Thymus (tissue), 11 donors: ENCODE data around the gene NFE2L3. TPM values are rescaled to one million over a fixed set of nuclear protein-coding genes. Genes with fewer than 3 reads are reported as not detected.
"Not testable (repeated sequence)": the region's sequence is repeated elsewhere in the genome, so short reads cannot be mapped to it uniquely, and the experiment has no call there.

Source experiments
- DNase-seq, 9 donors: peaks; one replicate each; pipeline ENCODE4 v3.0.0-alpha.2; 2013; ENCODE audit warnings: low spot score in 9 of 9, low read depth in 6 of 9, missing footprints in 1 of 9
- H3K27ac ChIP-seq, 2 donors: one replicate each; pipeline ENCODE4 v1.5.1; 2013; ENCODE audit warnings: control low read depth in 1 of 2, low read depth in 1 of 2, low read length in 1 of 2, mild to moderate bottlenecking in 1 of 2, moderate library complexity in 1 of 2
- H3K27me3 ChIP-seq, 2 donors: one replicate each; pipeline ENCODE4 v1.5.1; 2013; ENCODE audit warnings: low read length in 1 of 2; ENCODE audit not compliant: control insufficient read depth in 2 of 2, insufficient read depth in 1 of 2
- H3K36me3 ChIP-seq, 2 donors: one replicate each; pipeline ENCODE4 v1.5.1; 2013; ENCODE audit warnings: low read length in 1 of 2, mild to moderate bottlenecking in 1 of 2, moderate library complexity in 1 of 2; ENCODE audit not compliant: control insufficient read depth in 2 of 2, insufficient read depth in 2 of 2
- H3K4me1 ChIP-seq, 2 donors: one replicate each; pipeline ENCODE4 v1.5.1; 2013; ENCODE audit warnings: low read length in 2 of 2; ENCODE audit not compliant: control insufficient read depth in 2 of 2, insufficient read depth in 2 of 2
- H3K4me3 ChIP-seq, 2 donors: one replicate each; pipeline ENCODE4 v1.5.1; 2013; ENCODE audit warnings: low read length in 2 of 2, control low read depth in 1 of 2, mild to moderate bottlenecking in 1 of 2
- H3K9me3 ChIP-seq, 2 donors: one replicate each; pipeline ENCODE4 v1.5.1; 2013; ENCODE audit warnings: low read length in 1 of 2, mild to moderate bottlenecking in 1 of 2; ENCODE audit not compliant: control insufficient read depth in 2 of 2, insufficient read depth in 1 of 2
- WGBS: extraction: QIAGEN DNeasy Blood & Tissue Kit; methylation state at CpG from one replicate; pipeline ENCODE4 v1.1.7; 2013; 5-methylcytosine and 5-hydroxymethylcytosine counted together
- polyA plus RNA-seq: library from polyadenylated mRNA; stranded (reverse); fragments of 200-250 nt; gene quantifications from one replicate; pipeline ENCODE4 v1.2.3, GENCODE V29; 2013
- total RNA-seq: library from RNA; stranded (reverse); fragments of 120-200 nt; gene quantifications from one replicate; pipeline ENCODE4 v1.2.4, GENCODE V29; 2013
- donor health status: healthy.

The NFE2L3 gene
- total and polyA plus RNA-seq, 2 donors, result 12.0 to 39.3 TPM

- 84% methylated on average over 7 of the region's 7 CpGs for WGBS
- no peak overlapping the region for H3K4me3 ChIP-seq
- no peak for DNase-seq
- no peaks in the 10 kb centered on the region for H3K9me3 ChIP-seq
- H3K4me1 ChIP-seq, result peaks cover 0 to 2% of the 10 kb centered on the region in 2 donors
- no peaks in the 10 kb centered on the region for H3K27me3 ChIP-seq
- H3K36me3 ChIP-seq, result no peaks in the 10 kb centered on the region
- no peak overlapping the region for H3K27ac ChIP-seq
These were observed 34.7 kb upstream of the NFE2L3 start for GRCh38 chr7:26117142-26117807.

GRCh38 chr7:26117970-26118369, 34.0 kb upstream of the NFE2L3 start:
- DNase-seq, result no peak
- Histone ChIP-seq H3K9me3 (no peaks in the 10 kb centered on the region), H3K27ac (no peak overlapping the region), H3K4me3 (no peak overlapping the region), H3K36me3 (no peaks in the 10 kb centered on the region), H3K27me3 (no peaks in the 10 kb centered on the region), H3K4me1 (no peaks in the 10 kb centered on the region)
- WGBS, result 87% methylated on average over 6 of the region's 6 CpGs

- 94% methylated on average over 4 of the region's 4 CpGs for WGBS
- H3K9me3 ChIP-seq, result no peaks in the 10 kb centered on the region
- H3K36me3 ChIP-seq, result no peaks in the 10 kb centered on the region
- no peaks in the 10 kb centered on the region for H3K27me3 ChIP-seq
- no peaks in the 10 kb centered on the region for H3K4me1 ChIP-seq
- no peak for DNase-seq
- H3K4me3 ChIP-seq, result no peak overlapping the region
- no peak overlapping the region for H3K27ac ChIP-seq
These were observed 29.3 kb upstream of the NFE2L3 start for GRCh38 chr7:26122745-26123144.

DNA sequence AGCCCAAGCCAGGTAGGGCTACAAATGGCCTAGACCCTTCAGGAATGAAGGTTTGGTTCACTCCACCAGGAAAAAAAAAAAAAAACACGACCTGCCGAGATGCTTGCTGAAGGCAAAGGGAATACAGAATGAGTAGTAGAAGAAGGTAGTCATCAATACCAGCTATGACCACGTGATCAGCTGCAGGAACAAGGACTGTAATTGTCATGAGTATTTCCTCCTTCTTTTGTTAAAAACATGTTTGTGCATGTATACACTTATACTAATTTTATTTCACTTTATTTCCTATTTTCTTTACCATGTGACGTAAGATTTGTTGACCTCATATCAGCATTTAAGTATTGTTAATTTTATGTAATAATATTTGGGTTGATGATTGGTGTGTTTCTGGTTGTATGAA, 27.2 kb upstream of the NFE2L3 start:
- not testable (repeated sequence) for H3K9me3 ChIP-seq, DNase-seq, H3K4me3 ChIP-seq, H3K27me3 ChIP-seq, H3K27ac ChIP-seq, H3K4me1 ChIP-seq, H3K36me3 ChIP-seq
- WGBS, result 94% methylated on average over 4 of the region's 4 CpGs

- Histone ChIP-seq H3K4me1 (no peaks in the 10 kb centered on the region), H3K36me3 (no peaks in the 10 kb centered on the region), H3K27me3 (no peaks in the 10 kb centered on the region), H3K27ac (no peak overlapping the region), H3K9me3 (no peaks in the 10 kb centered on the region), H3K4me3 (no peak overlapping the region)
- DNase-seq, result no peak
- 77% methylated on average over 6 of the region's 6 CpGs for WGBS
These were observed 24.6 kb upstream of the NFE2L3 start for GRCh38 chr7:26127411-26127810.

- Histone ChIP-seq H3K27me3 (no peaks in the 10 kb centered on the region), H3K36me3 (no peaks in the 10 kb centered on the region), H3K9me3 (no peaks in the 10 kb centered on the region), H3K4me3 (no peak overlapping the region), H3K27ac (no peak overlapping the region), H3K4me1 (no peaks in the 10 kb centered on the region)
- WGBS, result 97% methylated on average over 12 of the region's 12 CpGs
- no peak for DNase-seq
These were observed 20.9 kb upstream of the NFE2L3 start for GRCh38 chr7:26131056-26131589.

DNA sequence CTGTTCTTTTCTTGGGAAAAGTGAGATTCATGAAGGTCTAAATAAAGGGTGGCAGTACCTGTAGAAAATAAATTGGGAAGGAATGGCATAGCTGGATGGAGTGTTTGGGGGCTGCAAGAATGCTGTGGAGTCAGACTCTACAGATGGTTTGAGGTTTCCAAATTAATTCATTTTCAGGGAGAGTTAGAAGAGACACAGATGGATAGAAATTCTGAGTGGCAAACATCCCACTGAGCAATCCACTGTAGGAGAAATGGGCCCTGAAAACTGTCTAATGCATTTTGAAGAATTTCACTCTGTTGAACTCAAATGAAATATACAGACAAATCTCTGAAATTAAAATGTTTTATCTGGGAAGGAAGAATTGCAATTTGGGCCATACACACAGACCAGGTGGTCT, 16.9 kb upstream of the NFE2L3 start:
- no peaks in the 10 kb centered on the region for H3K4me1 ChIP-seq
- no peak for DNase-seq
- no peak overlapping the region for H3K27ac ChIP-seq
- H3K9me3 ChIP-seq, result no peaks in the 10 kb centered on the region
- no peak overlapping the region for H3K4me3 ChIP-seq
- no peaks in the 10 kb centered on the region for H3K36me3 ChIP-seq
- H3K27me3 ChIP-seq, result no peaks in the 10 kb centered on the region

DNA sequence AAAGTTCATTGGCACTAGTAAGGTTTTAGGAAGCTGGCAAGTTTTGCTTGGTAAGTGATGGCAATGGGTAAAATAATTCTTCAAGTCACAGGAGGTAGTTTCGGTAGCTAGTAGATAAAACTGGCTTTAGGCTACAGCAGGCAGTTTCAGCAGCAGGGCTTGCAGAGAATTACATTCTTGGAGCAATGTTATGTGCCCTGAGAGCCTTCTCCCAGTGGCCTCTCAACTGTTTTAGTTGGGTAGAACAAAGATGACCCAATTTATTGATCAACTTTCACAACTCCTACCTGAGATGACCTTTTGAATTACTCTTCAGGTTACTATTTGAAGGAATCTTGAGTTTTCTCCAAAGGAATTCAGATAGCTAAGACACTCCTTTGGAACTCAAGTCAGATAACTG, 16.4 kb upstream of the NFE2L3 start:
- Histone ChIP-seq H3K4me1 (no peaks in the 10 kb centered on the region), H3K27ac (no peak overlapping the region), H3K4me3 (no peak overlapping the region), H3K9me3 (no peaks in the 10 kb centered on the region), H3K27me3 (no peaks in the 10 kb centered on the region), H3K36me3 (no peaks in the 10 kb centered on the region)
- 100% methylated on average over 1 of the region's 1 CpG for whole genome bisulfite sequencing
- no peak for DNase-seq

DNA sequence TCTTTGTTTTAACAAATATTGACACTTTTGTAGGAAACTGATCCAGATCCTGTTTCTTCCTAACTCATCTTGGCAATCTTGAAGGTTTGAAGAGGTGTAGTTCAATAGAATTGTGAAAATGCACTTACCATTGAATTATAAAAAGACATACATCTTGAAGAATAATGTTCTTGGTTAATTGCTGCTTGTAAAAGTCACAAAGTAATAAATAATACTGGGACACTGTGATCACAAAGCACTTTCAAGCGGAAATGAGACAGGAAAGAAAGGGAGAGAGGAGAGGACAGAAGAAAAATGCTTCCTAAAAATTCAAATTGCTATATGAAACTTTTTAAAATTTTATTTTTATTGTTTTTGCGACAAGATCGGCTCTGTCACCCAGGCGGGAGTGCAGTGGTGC, 15.2 kb upstream of the NFE2L3 start:
- whole genome bisulfite sequencing, result 87% methylated on average over 4 of the region's 4 CpGs
- Histone ChIP-seq H3K27ac (no peak overlapping the region), H3K4me3 (no peak overlapping the region), H3K36me3 (no peaks in the 10 kb centered on the region), H3K4me1 (no peaks in the 10 kb centered on the region), H3K9me3 (no peaks in the 10 kb centered on the region), H3K27me3 (no peaks in the 10 kb centered on the region)
- DNase-seq, result no peak
